WTC11 (cell line): ENCODE data around the gene CHST3. TPM values are rescaled to one million over a fixed set of nuclear protein-coding genes. Genes with fewer than 3 reads are reported as not detected.

Source experiments
- ATAC-seq: fragments of 200-7000 bp; cut with Tn5 transposase; 2 replicates; pipeline ENCODE4 v1.10.0; 2021; ENCODE audit warnings: mild to moderate bottlenecking, moderate library complexity
- CTCF ChIA-PET: fragments of 300-600 bp; sonication (Branson Sonifier 250); formaldehyde crosslinking; loops from one replicate; lab custom pipeline; 2021; ENCODE audit warnings: antibody characterized with exemption; lab: Charles Lee
- POLR2A ChIA-PET: fragments of 350-600 bp; sonication (Branson Sonifier 250); formaldehyde crosslinking; loops from one replicate; lab custom pipeline; 2021; ENCODE audit warnings: antibody characterized with exemption; lab: Charles Lee
- DNase-seq: peaks from one replicate; pipeline ENCODE4 v3.0.0; 2021; ENCODE audit warnings: low spot score
- H3K27ac Mint-ChIP-seq: 2 replicates; pipeline ENCODE4 v1.8.0; 2021; ENCODE audit warnings: mixed read lengths
- H3K27me3 Mint-ChIP-seq: 2 replicates; pipeline ENCODE4 v1.8.0; 2021; ENCODE audit warnings: low read depth, mild to moderate bottlenecking, moderate library complexity, mixed read lengths
- H3K36me3 Mint-ChIP-seq: 2 replicates; pipeline ENCODE4 v1.8.0; 2021; ENCODE audit warnings: mixed read lengths
- H3K4me1 Mint-ChIP-seq: 2 replicates; pipeline ENCODE4 v1.8.0; 2022; ENCODE audit warnings: mixed read lengths
- H3K4me3 Mint-ChIP-seq: 2 replicates; pipeline ENCODE4 v1.8.0; 2021; ENCODE audit warnings: mild to moderate bottlenecking, moderate library complexity, mixed read lengths
- H3K9me3 Mint-ChIP-seq: 2 replicates; pipeline ENCODE4 v1.8.0; 2021; ENCODE audit warnings: mixed read lengths
- CREB1 ChIP-seq: sonication (generic); formaldehyde crosslinking; IDR thresholded peaks from 2 replicates; pipeline ENCODE4 v1.8.0; 2023; ENCODE audit warnings: mild to moderate bottlenecking, missing genetic modification reagents
- FOXP1 ChIP-seq: sonication (generic); formaldehyde crosslinking; IDR thresholded peaks from 2 replicates; pipeline ENCODE4 v1.8.0; 2022; ENCODE audit warnings: missing genetic modification reagents, mild to moderate bottlenecking, moderate library complexity, borderline replicate concordance
- JUN ChIP-seq: sonication (generic); formaldehyde crosslinking; IDR thresholded peaks from 2 replicates; pipeline ENCODE4 v1.8.0; 2023; ENCODE audit warnings: mild to moderate bottlenecking, missing genetic modification reagents
- KAT7 ChIP-seq: sonication (generic); formaldehyde crosslinking; IDR thresholded peaks from 2 replicates; pipeline ENCODE4 v1.8.1; 2023; ENCODE audit warnings: missing genetic modification reagents, mild to moderate bottlenecking, borderline replicate concordance
- NFATC4 ChIP-seq: fragments of 250-450 bp; sonication (Bioruptor Pico); IDR thresholded peaks from 2 replicates; pipeline ENCODE4 v1.9.0; 2021; ENCODE audit warnings: mild to moderate bottlenecking
- NR1H2 ChIP-seq: sonication (generic); formaldehyde crosslinking; IDR thresholded peaks from 2 replicates; pipeline ENCODE4 v1.9.0; 2021; ENCODE audit warnings: mild to moderate bottlenecking, moderate library complexity, missing genetic modification reagents
- OVOL2 ChIP-seq: fragments of 250-450 bp; sonication (Bioruptor Pico); IDR thresholded peaks from 2 replicates; pipeline ENCODE4 v1.9.0; 2021; ENCODE audit warnings: mild to moderate bottlenecking, borderline replicate concordance
- PREB ChIP-seq: sonication (generic); formaldehyde crosslinking; IDR thresholded peaks from 2 replicates; pipeline ENCODE4 v1.8.1; 2022; ENCODE audit warnings: mild to moderate bottlenecking, missing genetic modification reagents, moderate library complexity, borderline replicate concordance
- SMAD3 ChIP-seq: sonication (generic); formaldehyde crosslinking; IDR thresholded peaks from 2 replicates; pipeline ENCODE4 v1.8.0; 2022; ENCODE audit warnings: missing genetic modification reagents, mild to moderate bottlenecking, borderline replicate concordance
- TCF7 ChIP-seq: sonication (generic); formaldehyde crosslinking; IDR thresholded peaks from 2 replicates; pipeline ENCODE4 v1.8.0; 2022; ENCODE audit warnings: mild to moderate bottlenecking, low read depth, missing genetic modification reagents, moderate library complexity
- ZNF121 ChIP-seq: sonication (generic); formaldehyde crosslinking; IDR thresholded peaks from 2 replicates; pipeline ENCODE4 v1.8.0; 2023; ENCODE audit warnings: missing genetic modification reagents
- ZNF281 ChIP-seq: sonication (generic); formaldehyde crosslinking; IDR thresholded peaks from 2 replicates; pipeline ENCODE4 v1.8.0; 2023; ENCODE audit warnings: mild to moderate bottlenecking, missing genetic modification reagents
- ZNF396 ChIP-seq: fragments of 250-450 bp; sonication (Bioruptor Pico); IDR thresholded peaks from 2 replicates; pipeline ENCODE4 v1.8.0; 2021; ENCODE audit warnings: mild to moderate bottlenecking, moderate library complexity, borderline replicate concordance
- total RNA-seq: library from RNA; stranded (reverse); gene quantifications from 3 replicates; pipeline ENCODE4 v1.2.3, GENCODE V29; 2021
- TF ChIP-seq, protein P1 (sequence below): sonication (generic); formaldehyde crosslinking; IDR thresholded peaks from 2 replicates; pipeline ENCODE4 v1.8.1; 2022; ENCODE audit warnings: mild to moderate bottlenecking, moderate library complexity, missing genetic modification reagents
- TF ChIP-seq, protein P2 (sequence below): sonication (generic); formaldehyde crosslinking; IDR thresholded peaks from 2 replicates; pipeline ENCODE4 v1.8.0; 2022; ENCODE audit warnings: mild to moderate bottlenecking, missing genetic modification reagents
- TF ChIP-seq, protein P3 (sequence below): sonication (generic); formaldehyde crosslinking; IDR thresholded peaks from 2 replicates; pipeline ENCODE4 v1.8.1; 2022; ENCODE audit warnings: missing genetic modification reagents, borderline replicate concordance
- TF ChIP-seq, protein P4 (sequence below): sonication (generic); formaldehyde crosslinking; IDR thresholded peaks from 2 replicates; pipeline ENCODE4 v1.8.1; 2023; ENCODE audit warnings: mild to moderate bottlenecking, missing genetic modification reagents, moderate library complexity
- TF ChIP-seq, protein P5 (sequence below): sonication (generic); formaldehyde crosslinking; conservative IDR thresholded peaks from 2 replicates; pipeline ENCODE4 v1.8.1; 2022; ENCODE audit warnings: mild to moderate bottlenecking, missing genetic modification reagents
- TF ChIP-seq, protein P6 (sequence below): sonication (generic); formaldehyde crosslinking; IDR thresholded peaks from 2 replicates; pipeline ENCODE4 v1.8.0; 2022; ENCODE audit warnings: mild to moderate bottlenecking, missing genetic modification reagents

CHST3 gene
- total RNA-seq, 1 experiment from 2014 or later: 7.0 TPM

DNA sequence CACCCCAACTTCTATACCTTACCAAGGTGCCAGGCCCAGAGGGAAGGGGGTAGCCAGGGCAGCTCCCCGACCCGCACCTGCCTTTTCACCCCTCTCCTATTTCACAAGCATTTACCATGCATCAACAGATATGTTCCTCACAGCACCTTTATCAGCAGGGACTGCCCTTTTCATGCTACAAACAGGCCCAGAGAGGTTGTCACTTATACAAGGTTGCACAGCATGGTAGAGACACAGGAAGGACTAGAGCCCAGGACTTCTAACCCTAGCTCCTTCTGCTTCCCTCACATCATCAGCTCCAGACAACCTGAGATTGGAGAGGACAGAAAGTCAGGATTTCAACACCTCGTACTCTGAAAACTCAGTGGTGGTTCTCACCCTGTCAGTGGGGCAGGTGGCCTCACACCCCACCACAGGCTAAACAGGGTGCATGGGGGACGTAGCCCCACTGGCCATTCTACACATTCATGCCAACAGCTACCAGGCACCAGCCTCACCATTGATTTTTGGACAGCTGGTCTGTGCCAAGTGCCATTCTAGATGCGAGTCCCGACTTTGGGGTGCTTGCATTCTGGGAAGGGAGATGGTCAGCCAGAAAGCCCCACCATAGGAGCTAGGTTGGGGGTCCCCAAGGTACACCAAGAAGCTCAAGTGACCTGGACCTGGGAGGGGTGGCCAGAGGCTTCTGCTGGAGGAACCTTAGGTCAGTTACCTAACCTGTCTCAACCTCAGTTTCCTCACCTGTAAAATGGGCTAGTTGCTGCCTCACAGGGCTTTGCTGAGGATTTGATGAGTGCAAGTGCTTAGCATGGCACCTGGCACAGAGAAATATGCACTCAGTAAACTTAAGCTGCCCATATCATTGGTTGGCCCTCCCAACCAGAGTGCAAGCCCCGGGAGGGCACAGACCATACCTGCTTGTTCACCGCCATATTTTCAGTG is 38.4 kb downstream of the CHST3 start:
- no peak overlapping the region for H3K4me3 Mint-ChIP-seq
- no peak for DNase-seq
- no peaks in the 10 kb centered on the region for H3K27me3 Mint-ChIP-seq
- H3K4me1 Mint-ChIP-seq: peaks cover 10% of the 10 kb centered on the region
- H3K9me3 Mint-ChIP-seq: no peaks in the 10 kb centered on the region
- no peak for ATAC-seq
- CTCF ChIA-PET: interaction anchor here (0.7 to 4.6 kb wide), 2 partner anchors 46 to 57 kb away, joined by 3 to 31 read pairs; no protein-coding TSS in a partner anchor
- POLR2A ChIA-PET: no interaction called here
- H3K36me3 Mint-ChIP-seq: no peaks in the 10 kb centered on the region
- H3K27ac Mint-ChIP-seq: no peak overlapping the region
- TF ChIP-seq, protein P1, sequence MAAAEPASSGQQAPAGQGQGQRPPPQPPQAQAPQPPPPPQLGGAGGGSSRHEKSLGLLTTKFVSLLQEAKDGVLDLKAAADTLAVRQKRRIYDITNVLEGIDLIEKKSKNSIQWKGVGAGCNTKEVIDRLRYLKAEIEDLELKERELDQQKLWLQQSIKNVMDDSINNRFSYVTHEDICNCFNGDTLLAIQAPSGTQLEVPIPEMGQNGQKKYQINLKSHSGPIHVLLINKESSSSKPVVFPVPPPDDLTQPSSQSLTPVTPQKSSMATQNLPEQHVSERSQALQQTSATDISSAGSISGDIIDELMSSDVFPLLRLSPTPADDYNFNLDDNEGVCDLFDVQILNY: no peak
- TF ChIP-seq, protein P2, sequence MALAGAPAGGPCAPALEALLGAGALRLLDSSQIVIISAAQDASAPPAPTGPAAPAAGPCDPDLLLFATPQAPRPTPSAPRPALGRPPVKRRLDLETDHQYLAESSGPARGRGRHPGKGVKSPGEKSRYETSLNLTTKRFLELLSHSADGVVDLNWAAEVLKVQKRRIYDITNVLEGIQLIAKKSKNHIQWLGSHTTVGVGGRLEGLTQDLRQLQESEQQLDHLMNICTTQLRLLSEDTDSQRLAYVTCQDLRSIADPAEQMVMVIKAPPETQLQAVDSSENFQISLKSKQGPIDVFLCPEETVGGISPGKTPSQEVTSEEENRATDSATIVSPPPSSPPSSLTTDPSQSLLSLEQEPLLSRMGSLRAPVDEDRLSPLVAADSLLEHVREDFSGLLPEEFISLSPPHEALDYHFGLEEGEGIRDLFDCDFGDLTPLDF (CRISPR knock-in tag): no peak
- TF ChIP-seq, protein P3, sequence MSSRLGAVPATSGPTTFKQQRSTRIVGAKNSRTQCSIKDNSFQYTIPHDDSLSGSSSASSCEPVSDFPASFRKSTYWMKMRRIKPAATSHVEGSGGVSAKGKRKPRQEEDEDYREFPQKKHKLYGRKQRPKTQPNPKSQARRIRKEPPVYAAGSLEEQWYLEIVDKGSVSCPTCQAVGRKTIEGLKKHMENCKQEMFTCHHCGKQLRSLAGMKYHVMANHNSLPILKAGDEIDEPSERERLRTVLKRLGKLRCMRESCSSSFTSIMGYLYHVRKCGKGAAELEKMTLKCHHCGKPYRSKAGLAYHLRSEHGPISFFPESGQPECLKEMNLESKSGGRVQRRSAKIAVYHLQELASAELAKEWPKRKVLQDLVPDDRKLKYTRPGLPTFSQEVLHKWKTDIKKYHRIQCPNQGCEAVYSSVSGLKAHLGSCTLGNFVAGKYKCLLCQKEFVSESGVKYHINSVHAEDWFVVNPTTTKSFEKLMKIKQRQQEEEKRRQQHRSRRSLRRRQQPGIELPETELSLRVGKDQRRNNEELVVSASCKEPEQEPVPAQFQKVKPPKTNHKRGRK: no peak
- TF ChIP-seq JUN (CRISPR knock-in tag) (no peak), PREB (CRISPR knock-in tag) (no peak), NR1H2 (CRISPR knock-in tag) (no peak), OVOL2 (CRISPR knock-in tag) (no peak), ZNF281 (CRISPR knock-in tag) (no peak), CREB1 (no peak), SMAD3 (CRISPR knock-in tag) (no peak)
- TF ChIP-seq, protein P4, sequence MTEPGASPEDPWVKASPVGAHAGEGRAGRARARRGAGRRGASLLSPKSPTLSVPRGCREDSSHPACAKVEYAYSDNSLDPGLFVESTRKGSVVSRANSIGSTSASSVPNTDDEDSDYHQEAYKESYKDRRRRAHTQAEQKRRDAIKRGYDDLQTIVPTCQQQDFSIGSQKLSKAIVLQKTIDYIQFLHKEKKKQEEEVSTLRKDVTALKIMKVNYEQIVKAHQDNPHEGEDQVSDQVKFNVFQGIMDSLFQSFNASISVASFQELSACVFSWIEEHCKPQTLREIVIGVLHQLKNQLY (CRISPR knock-in tag): no peak
- TF ChIP-seq, protein P5, sequence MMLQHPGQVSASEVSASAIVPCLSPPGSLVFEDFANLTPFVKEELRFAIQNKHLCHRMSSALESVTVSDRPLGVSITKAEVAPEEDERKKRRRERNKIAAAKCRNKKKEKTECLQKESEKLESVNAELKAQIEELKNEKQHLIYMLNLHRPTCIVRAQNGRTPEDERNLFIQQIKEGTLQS: no peak
- TF ChIP-seq, all 79 proteins: peak for 0

- H3K27me3 Mint-ChIP-seq: no peaks in the 10 kb centered on the region
- ChIA-PET CTCF (interaction anchor here (1.2 kb wide), 1 partner anchor 64 kb away, joined by 3 read pairs; no protein-coding TSS in a partner anchor), POLR2A (no interaction called here)
- no peak overlapping the region for H3K27ac Mint-ChIP-seq
- ATAC-seq (no peak), DNase-seq (no peak)
- H3K36me3 Mint-ChIP-seq: no peaks in the 10 kb centered on the region
- no peak overlapping the region for H3K4me3 Mint-ChIP-seq
- H3K4me1 Mint-ChIP-seq: peaks cover 3% of the 10 kb centered on the region; the same call in 1 of the 2 replicates
- no peaks in the 10 kb centered on the region for H3K9me3 Mint-ChIP-seq
- no peak for TF ChIP-seq SMAD3 (CRISPR knock-in tag)
- TF ChIP-seq ZNF396 (CRISPR knock-in tag): no peak
- TF ChIP-seq ZNF121: no peak
- TF ChIP-seq, protein P5: no peak
- no peak for TF ChIP-seq KAT7 (CRISPR knock-in tag)
- no peak for TF ChIP-seq NFATC4
- TF ChIP-seq ZNF281 (CRISPR knock-in tag): no peak
- TF ChIP-seq, protein P6, sequence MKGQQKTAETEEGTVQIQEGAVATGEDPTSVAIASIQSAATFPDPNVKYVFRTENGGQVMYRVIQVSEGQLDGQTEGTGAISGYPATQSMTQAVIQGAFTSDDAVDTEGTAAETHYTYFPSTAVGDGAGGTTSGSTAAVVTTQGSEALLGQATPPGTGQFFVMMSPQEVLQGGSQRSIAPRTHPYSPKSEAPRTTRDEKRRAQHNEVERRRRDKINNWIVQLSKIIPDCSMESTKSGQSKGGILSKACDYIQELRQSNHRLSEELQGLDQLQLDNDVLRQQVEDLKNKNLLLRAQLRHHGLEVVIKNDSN: no peak
- no peak for TF ChIP-seq TCF7 (CRISPR knock-in tag)
- TF ChIP-seq FOXP1 (CRISPR knock-in tag): no peak
Measured at GRCh38 chr10:72006026-72006425, 41.8 kb downstream of the CHST3 start.
